Activated CD8-positive, alpha-beta memory T cell treated with anti-CD3 and anti-CD28 coated beads for 4 hours (primary cell): ENCODE measurements around the gene PDLIM5.
"Not testable (repeated sequence)": the region's sequence is repeated elsewhere in the genome, so short reads cannot be mapped to it uniquely, and the experiment has no call there.

Source experiments
- DNase-seq, 2 donors: peaks; one replicate each; pipeline ENCODE4 v3.0.0-alpha.2; 2020; ENCODE audit warnings: low read depth in 2 of 2

The PDLIM5 gene

DNA sequence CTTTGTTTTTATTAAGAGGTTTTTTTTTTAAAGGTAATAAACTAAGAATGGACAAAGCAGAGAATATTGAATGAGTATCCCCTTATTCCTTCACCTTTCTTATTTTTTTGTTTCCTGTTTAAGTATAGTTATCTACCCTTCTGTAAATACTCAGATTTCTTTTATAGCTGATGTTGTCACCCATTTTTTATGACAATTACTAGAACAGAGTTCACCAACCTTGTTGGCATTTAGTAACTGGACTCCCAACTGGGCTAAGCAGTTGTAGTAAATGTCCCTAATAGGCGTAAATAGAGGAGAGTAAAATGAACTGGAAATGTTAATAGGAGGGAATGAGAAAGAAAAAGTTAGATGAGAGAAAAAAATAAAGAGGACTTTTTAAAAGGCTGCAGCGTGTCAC, 9.8 kb downstream of the PDLIM5 start:
- no peak for DNase-seq

DNA sequence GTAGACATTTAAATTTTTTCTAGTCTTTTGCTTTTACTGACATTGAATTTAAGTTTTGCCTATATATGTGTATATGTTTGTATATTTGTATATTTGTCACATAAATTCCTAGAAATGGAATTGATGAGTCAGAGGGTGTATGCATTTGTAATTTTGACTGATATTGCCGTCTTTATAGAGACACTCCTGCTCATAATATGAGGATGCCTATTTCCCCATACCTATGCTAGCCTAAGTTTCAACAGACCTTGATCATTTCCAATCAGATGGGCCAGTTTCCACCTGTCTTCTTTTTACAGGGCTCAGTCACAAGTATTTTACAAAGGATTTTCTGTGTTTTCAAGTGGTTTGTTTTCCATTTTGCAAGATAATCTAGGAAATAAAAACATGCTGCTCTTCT, 10.8 kb downstream of the PDLIM5 start:
- no peak for DNase-seq

DNA sequence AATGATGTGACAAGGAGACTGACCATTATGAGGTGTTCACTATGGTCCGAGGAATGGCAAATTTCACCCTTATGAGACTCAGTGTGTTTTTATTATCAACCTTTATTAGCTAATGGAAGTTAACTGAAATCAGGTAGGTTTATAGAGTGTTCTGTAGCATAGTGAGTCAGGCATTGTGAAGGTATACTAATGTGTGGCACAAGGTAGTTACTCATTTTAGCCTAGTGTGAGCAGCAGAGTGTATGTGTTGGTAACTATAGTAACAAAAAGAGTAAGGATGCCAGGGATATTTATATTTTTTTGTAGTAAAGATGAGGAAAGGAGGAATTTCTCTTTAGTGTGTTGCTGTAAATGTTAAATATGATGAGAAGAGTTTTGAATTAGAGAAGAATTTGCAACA, 12.0 kb downstream of the PDLIM5 start:
- DNase-seq, result no peak

DNA sequence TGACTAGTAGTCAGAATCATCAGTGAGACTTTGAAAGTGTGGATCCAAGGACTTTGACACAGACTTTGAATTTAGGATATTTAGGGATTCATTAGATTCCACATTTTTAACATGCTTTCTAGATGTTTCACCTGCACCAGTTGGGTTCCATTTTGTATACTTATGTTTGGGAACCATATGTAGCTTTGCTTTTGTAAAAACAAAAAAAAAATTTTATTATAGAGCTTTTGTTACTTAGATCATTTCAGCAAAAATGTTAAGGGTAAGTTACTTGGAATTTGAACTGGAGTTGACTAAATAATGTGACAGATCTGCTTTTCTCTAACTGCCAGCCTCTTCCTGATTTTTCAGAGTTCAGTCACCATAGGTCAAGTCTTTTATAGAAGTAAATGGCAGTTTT, 14.6 kb downstream of the PDLIM5 start:
- DNase-seq, result no peak

DNA sequence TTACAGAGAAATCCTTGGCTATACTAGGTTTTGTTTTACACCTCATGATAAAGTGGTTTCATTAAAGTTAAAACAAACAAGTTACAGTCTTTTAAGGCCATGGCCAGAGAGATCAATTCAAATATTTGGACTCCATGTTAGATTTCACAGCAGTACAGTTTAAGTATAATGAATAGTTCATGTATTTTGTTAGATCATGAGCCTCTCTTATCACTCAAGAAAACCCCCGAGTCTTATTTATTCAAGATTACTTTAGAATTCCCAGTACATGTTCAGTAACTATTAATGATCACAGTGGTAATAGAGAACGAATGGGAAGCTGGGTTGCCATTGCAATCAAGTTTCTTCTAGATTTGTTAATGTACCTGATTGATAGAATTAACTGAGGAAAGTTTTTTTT, 15.2 kb downstream of the PDLIM5 start:
- no peak for DNase-seq

DNA sequence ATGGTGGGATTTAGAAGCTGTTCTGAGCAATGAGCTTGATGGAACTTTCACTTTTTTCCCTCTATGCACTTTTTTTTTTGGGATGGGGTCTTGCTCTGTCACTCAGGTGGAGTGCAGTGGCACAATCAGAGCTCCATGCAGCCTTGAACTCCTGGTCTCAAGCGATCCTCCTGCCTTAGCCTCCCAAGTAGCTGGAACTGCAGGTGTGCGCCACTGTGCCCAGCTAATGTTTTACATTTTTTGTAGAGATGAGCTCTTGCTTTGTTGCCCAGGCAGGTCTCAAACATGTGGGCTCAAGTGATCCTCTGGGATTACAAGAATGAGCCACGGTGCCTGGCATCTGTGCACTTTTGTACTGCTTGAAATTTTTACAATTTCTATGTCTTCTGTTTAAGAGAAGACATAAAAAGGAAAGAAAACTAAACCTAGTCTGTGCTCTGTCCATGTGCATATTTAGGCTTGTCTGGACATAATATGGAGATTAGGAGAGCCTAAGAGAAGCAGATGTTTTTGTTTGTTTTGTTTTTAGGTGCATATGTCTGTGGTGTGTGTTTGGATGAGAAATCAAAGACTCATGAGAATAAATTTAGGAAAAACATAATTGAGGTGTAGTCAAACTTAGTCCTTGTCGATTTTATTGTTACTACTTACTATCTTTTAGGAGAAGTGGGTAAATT, 16.5 kb downstream of the PDLIM5 start:
- DNase-seq, result no peak

DNA sequence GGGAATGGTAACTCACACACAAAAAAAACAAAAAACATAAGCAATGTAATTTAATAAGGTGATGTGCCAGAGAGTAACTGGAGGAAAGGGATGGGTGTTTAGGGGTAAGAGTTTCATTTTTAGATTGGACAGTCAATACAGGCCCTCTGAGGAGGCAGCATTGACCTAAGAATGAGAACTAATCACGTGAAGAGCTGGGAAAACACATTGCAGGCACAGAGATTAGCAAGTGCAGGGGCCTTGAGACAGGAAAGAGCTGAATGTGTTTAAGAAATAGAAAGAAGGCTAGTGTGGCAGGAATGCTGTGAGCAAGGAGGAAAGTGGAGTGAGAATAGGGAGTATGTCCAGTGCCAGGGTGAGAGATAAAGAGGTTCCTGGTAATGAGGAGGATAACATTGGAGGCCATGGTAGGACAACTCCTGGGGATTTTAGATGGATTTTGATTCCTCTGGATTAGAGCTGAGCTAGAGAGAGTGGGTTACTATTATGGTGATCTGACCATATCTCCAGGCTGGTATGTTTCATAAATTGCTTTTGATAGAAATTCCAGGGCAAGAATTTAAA, 17.6 kb downstream of the PDLIM5 start:
- DNase-seq, result no peak

DNA sequence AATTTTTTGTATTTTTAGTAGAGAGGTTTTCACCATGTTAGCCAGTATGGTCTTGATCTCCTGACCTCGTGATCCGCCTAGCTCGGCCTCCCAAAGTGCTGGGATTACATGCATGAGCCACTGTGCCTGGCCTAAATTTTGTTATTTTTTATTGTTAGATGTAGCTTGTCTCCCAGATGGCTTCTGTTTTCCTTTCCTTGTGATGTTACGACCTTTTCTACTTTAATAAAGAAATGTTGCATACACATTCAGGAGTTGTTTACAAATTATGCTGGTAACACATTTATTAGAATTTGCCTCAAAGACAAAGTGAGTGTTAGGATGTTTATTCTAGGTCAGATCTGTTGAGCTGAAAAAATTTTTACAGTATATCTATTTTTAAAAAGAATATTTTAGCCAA, 18.4 kb downstream of the PDLIM5 start:
- no peak for DNase-seq

DNA sequence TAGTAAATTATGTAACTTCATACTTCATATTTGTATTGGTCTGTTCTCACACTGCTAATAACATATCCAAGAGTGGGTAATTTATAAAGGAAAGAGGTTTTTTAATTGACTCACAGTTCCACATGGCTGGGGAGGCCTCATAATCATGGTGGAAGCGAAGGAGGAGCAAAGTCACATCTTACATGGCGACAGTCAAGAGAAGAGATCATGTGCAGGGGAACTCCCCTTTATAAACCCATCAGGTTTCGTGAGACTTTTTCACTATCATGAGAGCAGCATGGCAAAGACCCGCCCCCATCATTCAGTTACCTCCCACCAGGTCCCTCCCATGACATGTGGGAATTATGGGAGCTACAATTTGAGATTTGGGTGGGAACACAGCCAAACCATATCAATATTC, 19.0 kb downstream of the PDLIM5 start:
- not testable (repeated sequence) for DNase-seq

DNA sequence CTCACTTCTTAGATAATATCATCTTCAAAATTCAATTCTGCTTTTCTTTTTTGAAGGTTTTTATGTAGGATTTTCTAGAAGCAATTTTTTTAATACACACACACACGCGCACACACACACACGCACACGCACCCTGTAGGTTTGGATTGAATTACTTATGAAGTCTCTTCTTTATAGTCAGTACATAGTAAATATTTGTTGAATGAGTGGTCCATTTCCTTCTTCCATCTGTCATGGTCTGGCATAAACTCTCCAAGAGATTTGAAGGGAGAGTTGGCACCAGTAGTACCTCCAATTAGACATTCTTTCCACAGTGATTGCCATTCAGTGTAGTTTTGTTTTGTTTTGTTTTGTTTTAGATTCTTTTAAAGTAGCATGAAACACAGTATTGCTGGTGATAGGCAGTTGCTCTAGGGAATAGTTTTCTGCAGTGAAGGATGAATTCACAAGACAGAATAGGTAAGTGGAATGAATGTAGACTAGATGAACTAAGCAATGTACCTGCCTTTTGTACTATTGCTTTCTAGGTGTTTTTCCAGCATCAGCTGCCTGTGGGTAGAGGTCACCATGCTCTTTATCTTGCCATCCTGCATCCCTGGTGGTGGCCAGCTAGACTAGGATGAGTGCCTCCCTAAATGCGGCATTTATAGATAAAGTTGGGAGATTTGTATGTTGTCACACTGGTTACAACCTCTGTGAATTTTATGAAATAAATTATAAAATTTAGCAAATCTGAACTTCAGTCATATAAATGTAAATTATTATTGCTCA, 20.5 kb downstream of the PDLIM5 start:
- no peak for DNase-seq

DNA sequence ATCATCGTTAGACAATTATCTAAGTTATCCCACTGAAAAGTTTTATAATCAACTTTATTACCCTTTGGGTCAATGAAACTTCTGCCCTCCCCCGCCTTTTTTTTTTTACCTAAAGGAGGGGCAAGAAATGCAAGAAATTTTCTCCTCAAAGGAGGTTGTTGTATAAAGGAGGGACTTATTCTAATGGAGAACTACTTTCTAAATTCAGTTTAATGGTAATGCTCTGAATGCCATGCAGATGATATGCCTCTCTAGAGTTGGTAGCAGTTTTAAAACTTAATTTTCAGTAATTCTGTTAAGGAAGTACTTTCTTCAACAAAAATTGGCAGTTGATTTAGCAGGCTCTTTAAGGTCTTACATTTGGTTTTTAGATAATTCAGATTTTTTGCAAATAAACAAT, 23.3 kb downstream of the PDLIM5 start:
- DNase-seq, result no peak

DNA sequence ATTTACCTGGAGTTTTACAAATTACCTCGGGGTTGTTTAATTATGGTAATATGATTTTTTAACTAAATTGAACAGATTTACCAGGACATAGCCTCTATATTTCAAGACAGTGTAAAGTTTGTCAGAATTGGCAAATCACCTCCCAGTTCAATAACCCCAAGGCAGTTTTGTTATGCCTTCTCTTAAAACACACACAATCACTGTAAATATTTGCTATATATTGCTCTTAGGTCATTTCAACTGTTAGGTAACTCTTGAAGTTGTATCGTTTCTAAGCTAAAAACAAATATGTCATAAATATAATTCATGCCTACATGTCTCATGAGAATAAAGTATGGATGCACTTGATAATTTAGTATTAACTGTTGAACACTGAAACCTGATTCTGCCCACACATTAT, 24.1 kb downstream of the PDLIM5 start:
- DNase-seq, result no peak

DNA sequence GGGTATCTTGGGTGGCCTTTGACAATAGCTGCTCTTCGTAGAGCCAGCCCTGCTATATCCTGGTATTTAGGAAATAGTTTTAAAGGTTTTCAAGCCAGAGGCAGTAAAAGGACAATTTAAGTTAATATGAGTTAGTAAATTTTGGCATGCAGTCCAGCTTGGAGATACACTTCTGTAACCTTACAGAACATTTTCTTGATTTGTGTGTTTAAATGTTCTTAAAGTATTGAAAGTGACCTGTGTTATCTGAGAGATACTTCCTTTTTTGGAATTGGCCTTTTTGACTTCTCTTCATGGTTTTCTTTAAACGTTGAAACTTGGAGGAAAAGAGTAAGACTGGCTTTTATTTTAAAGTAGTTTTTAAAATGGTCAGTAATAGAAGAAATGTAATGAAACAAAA, 25.5 kb downstream of the PDLIM5 start:
- no peak for DNase-seq

DNA sequence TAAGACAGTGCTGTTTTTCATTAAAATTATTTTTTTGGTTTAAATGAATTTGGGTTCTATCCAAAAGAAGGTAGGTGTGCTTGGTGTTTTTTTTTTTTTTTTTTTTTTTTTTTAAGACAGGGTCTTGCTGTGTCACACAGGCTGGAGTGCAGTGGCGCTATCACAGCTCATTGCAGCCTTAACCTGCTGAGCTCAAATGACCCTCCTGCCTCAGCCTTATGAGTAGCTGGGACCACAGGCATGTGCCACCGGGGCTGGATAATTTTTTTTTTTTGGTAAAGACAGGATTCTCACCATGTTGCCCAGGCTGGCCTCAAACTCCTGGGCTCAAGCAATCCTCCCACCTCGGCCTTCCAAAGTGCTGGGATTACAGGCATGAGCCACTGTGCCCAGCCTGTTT, 27.1 kb downstream of the PDLIM5 start:
- DNase-seq, result not testable (repeated sequence)

DNA sequence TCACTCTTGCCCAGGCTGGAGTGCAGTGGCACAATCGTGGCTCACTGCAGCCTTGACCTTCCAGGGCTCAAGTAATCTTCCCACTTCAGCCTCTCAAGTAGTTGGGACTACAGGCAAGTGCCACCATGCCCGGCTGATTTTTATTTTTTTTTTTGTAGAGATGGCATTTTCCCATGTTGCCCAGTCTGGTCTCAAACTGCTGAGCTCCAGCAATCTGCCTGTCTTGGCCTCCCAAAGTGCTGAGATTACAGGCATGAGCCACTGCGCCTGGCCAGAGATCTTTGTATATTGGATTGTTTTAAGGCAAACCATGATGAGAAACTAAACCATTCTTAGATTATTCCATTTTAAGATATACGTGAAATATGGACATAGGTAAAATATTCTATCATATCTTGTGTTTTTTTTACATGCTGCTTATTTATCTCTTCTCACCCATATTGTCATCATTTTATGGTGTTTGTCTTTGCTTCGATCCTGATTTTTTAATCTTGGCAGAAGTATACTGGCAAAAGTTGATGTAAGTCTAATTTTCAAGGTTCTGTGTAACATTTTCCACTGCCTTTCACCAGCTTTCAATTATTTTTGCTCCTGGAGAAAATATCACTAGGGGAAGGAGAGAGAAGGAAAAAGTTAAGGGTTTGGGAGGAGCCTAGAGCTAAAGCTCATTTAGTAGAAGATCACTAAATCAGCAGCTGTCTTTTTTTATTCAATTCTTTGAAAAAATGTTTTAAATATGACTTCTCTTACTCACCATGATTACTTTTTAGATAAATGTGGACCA, 27.8 kb downstream of the PDLIM5 start:
- DNase-seq, result no peak

DNA sequence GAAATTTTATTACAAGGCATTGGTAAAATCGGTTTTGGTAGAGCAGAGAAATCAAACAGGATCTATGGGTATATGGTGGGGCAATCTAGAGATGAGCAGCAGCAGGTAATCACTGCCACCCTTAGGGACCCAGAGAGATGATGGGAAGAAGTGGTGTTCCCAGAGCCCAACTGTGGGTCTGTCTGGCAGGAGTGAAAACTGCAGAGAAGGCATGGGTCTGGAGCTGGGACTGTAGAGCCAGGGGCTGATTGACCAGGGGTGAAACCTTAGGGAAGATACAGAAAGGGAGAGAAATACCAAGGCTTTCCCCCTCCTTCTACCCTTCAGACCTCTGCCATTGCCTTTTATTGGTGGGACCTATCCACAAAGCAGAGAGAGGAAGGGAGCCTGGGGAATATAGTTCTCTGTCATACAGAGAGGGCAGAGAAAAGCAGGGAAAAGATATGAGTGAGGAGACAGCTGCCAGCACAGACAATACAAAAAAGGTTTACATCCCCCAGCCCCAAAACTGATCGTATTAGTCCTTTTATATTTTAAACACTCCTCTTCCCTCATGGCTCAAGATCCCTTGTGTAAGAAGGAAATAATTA, 28.7 kb downstream of the PDLIM5 start:
- no peak for DNase-seq

DNA sequence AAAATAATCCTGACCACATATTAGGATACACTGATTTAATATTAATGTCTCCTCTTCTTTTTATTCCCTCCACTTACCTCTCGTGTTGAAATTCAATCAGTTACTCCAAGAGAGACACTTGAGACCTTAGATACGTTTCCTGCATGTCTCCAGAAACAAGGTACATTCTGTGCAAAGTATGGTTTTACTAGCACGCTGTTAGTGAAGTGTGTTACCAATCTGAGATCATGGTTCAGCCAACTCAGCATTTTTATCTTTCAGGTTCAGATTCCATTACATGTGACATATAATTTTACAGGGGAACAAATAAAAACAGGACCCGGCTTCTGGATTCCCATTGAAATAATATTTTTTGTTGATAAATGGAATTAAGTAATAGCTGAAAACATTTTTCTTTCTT, 32.2 kb downstream of the PDLIM5 start:
- DNase-seq, result no peak

DNA sequence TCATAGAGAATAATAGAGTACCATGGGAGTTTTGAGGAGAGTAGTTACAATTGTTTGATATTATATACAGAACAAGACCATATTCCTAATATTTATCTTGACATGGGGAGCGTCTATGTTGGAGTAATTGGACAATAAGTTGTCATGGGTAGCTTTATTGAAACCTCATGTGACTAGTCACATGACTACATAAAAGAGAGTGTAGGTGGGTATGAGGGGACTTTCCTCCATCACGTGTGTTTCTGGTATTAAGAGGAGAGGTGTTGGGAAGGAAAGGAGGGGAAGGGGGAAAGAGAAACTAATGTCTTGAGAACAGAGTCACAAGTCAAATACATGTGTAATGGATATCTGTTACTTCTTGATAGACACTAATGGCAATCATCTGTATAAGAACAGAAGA, 33.1 kb downstream of the PDLIM5 start:
- DNase-seq, result no peak

DNA sequence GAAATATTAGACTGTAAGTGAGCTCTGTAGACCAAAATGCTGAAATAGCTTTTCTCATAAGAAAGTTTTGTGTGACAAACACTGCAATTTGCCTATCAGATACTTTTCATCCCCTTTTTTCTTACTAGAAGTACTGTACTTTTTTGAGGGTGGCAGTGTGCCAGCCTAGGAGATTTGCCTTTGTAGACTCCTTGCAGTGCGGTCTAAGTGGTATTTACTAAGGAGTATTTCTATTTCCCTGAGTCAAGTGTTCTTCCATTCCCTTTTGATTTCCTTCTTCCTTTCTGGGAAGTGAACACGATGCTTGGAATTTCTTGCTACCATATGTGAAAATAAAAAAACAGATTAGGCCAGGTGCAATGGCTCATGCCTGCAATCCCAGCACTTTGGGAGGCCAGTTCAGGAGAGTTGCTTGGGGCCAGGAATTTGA, 34.6 kb downstream of the PDLIM5 start:
- no peak for DNase-seq

DNA sequence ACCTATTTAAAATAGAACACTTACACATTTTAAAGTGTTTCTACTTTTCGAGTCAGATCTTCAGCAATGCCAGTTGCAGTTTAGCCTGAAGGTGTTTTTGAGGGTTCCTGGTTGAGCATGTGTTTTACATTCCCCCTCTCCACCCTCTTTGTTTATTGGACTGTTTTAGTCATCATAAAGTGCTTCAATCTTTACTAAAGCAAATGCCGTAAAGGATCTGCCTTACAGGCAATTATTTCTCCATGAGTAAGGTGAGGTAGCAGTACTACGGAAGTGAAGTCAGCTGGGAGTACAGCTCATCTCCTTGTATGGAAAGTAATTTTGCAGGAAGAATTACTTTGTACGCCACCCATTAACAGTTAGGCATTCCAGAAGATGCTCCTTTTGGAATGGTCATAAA, 36.9 kb downstream of the PDLIM5 start:
- no peak for DNase-seq

DNA sequence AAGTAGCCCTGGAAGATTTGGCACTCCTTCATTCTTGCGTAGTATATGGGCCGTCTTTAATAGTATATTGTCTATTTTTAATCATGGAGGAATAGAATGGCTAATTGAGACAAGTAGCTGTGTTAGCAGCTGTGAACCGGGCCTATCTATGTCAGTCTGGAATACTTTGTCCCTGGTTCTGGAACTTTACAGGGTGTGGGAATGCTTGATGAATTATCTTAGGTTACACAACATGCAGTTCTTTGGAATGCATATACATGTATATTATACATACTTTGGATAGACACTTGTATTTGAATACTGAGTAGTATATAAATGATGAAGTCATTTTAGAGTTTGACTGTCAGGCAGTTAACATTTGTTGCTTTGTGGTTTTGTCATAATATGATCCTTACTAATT, 37.4 kb downstream of the PDLIM5 start:
- no peak for DNase-seq

DNA sequence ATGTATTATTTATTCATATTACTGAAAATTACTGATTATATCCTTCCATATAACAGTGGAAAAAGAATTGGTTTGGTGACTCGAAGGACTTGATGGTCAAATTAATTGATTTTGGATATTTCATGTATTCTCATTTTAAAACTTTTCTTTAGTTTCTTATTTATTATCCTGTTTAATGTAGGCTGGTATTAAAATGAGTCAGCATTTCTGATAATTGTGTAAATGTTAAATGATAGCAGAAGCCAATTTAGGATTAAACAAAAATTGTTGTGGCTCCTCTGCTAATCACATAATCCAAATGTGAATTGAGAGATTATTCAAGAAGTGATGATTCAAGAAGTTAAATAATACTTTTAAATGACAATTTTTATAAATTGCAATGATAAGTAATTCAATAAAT, 38.7 kb downstream of the PDLIM5 start:
- no peak for DNase-seq
